ENCODE measurements around the gene TCF7L1. TPM values are rescaled to one million over a fixed set of nuclear protein-coding genes. Genes with fewer than 3 reads are reported as not detected.

TCF7L1 gene
- total RNA-seq, 1 experiment from 2014 or later, result 1.1 TPM

- H3K27me3 Mint-ChIP-seq (ENCODE audit: insufficient read depth, unreplicated experiment), result peaks cover 22% of the 10 kb centered on the region
- H3K27ac Mint-ChIP-seq (ENCODE audit: low read depth, unreplicated experiment), result no peak overlapping the region
- intact Hi-C loops (cut with micrococcal nuclease), result no loop called here
- H3K9me3 Mint-ChIP-seq (ENCODE audit: unreplicated experiment), result no peaks in the 10 kb centered on the region
- ChIA-PET CTCF (interaction anchor here (0.7 kb wide), 1 partner anchor 172 kb away, joined by 5 read pairs; no protein-coding TSS in a partner anchor), POLR2A (interaction anchor here (0.6 to 0.7 kb wide), 3 partner anchors 47 to 193 kb away, joined by 3 read pairs; no protein-coding TSS in a partner anchor)
- no peak for DNase-seq (ENCODE audit: unreplicated experiment)
- no peak for TF ChIP-seq CTCF (IDR thresholded peaks at IDR 0.05; ENCODE audit: unreplicated experiment)
- no peaks in the 10 kb centered on the region for H3K36me3 Mint-ChIP-seq (ENCODE audit: insufficient read depth, unreplicated experiment)
- no peak overlapping the region for H3K4me3 Mint-ChIP-seq (ENCODE audit: unreplicated experiment)
- no peaks in the 10 kb centered on the region for H3K4me1 Mint-ChIP-seq (ENCODE audit: insufficient read depth, unreplicated experiment)
- BruUV-seq (replicated peaks), result no TSS peak
Observed at GRCh38 chr2:85112906-85113625, 20.1 kb upstream of the TCF7L1 start.

GRCh38 chr2:85114586-85115330 lies 18.4 kb upstream of the TCF7L1 start:
- H3K9me3 Mint-ChIP-seq (ENCODE audit: unreplicated experiment), result no peaks in the 10 kb centered on the region
- POLR2A ChIA-PET, result no interaction called here
- intact Hi-C loops (cut with micrococcal nuclease), result no loop called here
- BruUV-seq (replicated peaks), result no TSS peak
- no peak for DNase-seq (ENCODE audit: unreplicated experiment)
- H3K4me1 Mint-ChIP-seq (ENCODE audit: insufficient read depth, unreplicated experiment), result no peaks in the 10 kb centered on the region
- H3K4me3 Mint-ChIP-seq (ENCODE audit: unreplicated experiment), result no peak overlapping the region
- peaks cover 22% of the 10 kb centered on the region for H3K27me3 Mint-ChIP-seq (ENCODE audit: insufficient read depth, unreplicated experiment)
- H3K36me3 Mint-ChIP-seq (ENCODE audit: insufficient read depth, unreplicated experiment), result no peaks in the 10 kb centered on the region
- no peak for TF ChIP-seq CTCF (IDR thresholded peaks at IDR 0.05; ENCODE audit: unreplicated experiment)
- CTCF ChIA-PET, result interaction anchor here (0.7 to 1.5 kb wide), 4 partner anchors 18 to 170 kb away, joined by 3 to 4 read pairs (median 4); no protein-coding TSS in a partner anchor
- H3K27ac Mint-ChIP-seq (ENCODE audit: low read depth, unreplicated experiment), result no peak overlapping the region

GRCh38 chr2:85116207-85116606 lies 17.0 kb upstream of the TCF7L1 start:
- ChIA-PET POLR2A (interaction anchor here (0.8 kb wide), 1 partner anchor 31 kb away, joined by 3 read pairs; no protein-coding TSS in a partner anchor), CTCF (interaction anchor here (0.6 to 1.4 kb wide), 2 partner anchors 16 kb away, joined by 3 read pairs; no protein-coding TSS in a partner anchor)
- Mint-ChIP-seq H3K4me3 (ENCODE audit: unreplicated experiment) (no peak overlapping the region), H3K27ac (ENCODE audit: low read depth, unreplicated experiment) (no peak overlapping the region), H3K4me1 (ENCODE audit: insufficient read depth, unreplicated experiment) (no peaks in the 10 kb centered on the region), H3K27me3 (ENCODE audit: insufficient read depth, unreplicated experiment) (peaks cover 22% of the 10 kb centered on the region), H3K36me3 (ENCODE audit: insufficient read depth, unreplicated experiment) (no peaks in the 10 kb centered on the region), H3K9me3 (ENCODE audit: unreplicated experiment) (no peaks in the 10 kb centered on the region)
- BruUV-seq (replicated peaks), result no TSS peak
- intact Hi-C loops (cut with micrococcal nuclease), result no loop called here
- no peak for DNase-seq (ENCODE audit: unreplicated experiment)
- TF ChIP-seq CTCF (IDR thresholded peaks at IDR 0.05; ENCODE audit: unreplicated experiment), result no peak

- Mint-ChIP-seq H3K4me3 (ENCODE audit: unreplicated experiment) (no peak overlapping the region), H3K9me3 (ENCODE audit: unreplicated experiment) (no peaks in the 10 kb centered on the region), H3K27ac (ENCODE audit: low read depth, unreplicated experiment) (no peak overlapping the region), H3K27me3 (ENCODE audit: insufficient read depth, unreplicated experiment) (peaks cover 10% of the 10 kb centered on the region), H3K36me3 (ENCODE audit: insufficient read depth, unreplicated experiment) (no peaks in the 10 kb centered on the region), H3K4me1 (ENCODE audit: insufficient read depth, unreplicated experiment) (no peaks in the 10 kb centered on the region)
- intact Hi-C loops (cut with micrococcal nuclease), result no loop called here
- ChIA-PET CTCF (interaction anchor here (0.6 kb wide), 1 partner anchor 53 kb away, joined by 4 read pairs; no protein-coding TSS in a partner anchor), POLR2A (interaction anchor here (0.6 to 1.3 kb wide), 3 partner anchors 12 to 183 kb away, joined by 3 to 5 read pairs (median 3); no protein-coding TSS in a partner anchor)
- BruUV-seq (replicated peaks), result no TSS peak
- no peak for TF ChIP-seq CTCF (IDR thresholded peaks at IDR 0.05; ENCODE audit: unreplicated experiment)
- DNase-seq (ENCODE audit: unreplicated experiment), result no peak
Observed at GRCh38 chr2:85119900-85120299, 13.3 kb upstream of the TCF7L1 start.
